Stimulated activated CD4-positive, alpha-beta T cell treated with anti-CD3 and anti-CD28 coated beads, TNF-alpha, amount 100 ng/mL, for 24 hours (primary cell): Measurements from ENCODE around the gene CLDN9.
"Not testable (repeated sequence)": the region's sequence is repeated elsewhere in the genome, so short reads cannot be mapped to it uniquely, and the experiment has no call there.

ENCODE experiments used
- DNase-seq, 3 experiments: peaks; one replicate each; pipeline ENCODE4 v3.0.0-alpha.2; 2020; ENCODE audit warnings: low read depth in 3 of 3

Gene CLDN9

GRCh38 chr16:3030222-3031212, 17.8 kb downstream of the CLDN9 start:
- DNase-seq, result no peak

GRCh38 chr16:3032624-3033023, 19.9 kb downstream of the CLDN9 start:
- no peak for DNase-seq

GRCh38 chr16:3035289-3035971, 22.7 kb downstream of the CLDN9 start:
- DNase-seq, result no peak

GRCh38 chr16:3035972-3036725, 23.4 kb downstream of the CLDN9 start:
- DNase-seq, result no peak

GRCh38 chr16:3036726-3037315, 24.1 kb downstream of the CLDN9 start, which contains the start of gene BICDL2:
BICDL2 (minus strand) TSS chr16:3036944; CDS start chr16:3035496, 1,448 bp downstream.
- no peak for DNase-seq

GRCh38 chr16:3038256-3038655, 25.5 kb downstream of the CLDN9 start:
- no peak for DNase-seq

- DNase-seq, result no peak
Measured at GRCh38 chr16:3038896-3039295, 26.2 kb downstream of the CLDN9 start.

GRCh38 chr16:3042376-3042775, 29.7 kb downstream of the CLDN9 start:
- no peak for DNase-seq

- no peak for DNase-seq
Measured at GRCh38 chr16:3044708-3045107, 32.0 kb downstream of the CLDN9 start.

- no peak for DNase-seq
Measured at GRCh38 chr16:3045758-3046640, 33.3 kb downstream of the CLDN9 start, which contains the start of gene MMP25. MMP25 (plus strand) TSS chr16:3046561; CDS start chr16:3046918, 357 bp downstream.

- no peak for DNase-seq
Measured at GRCh38 chr16:3046641-3047386, 34.1 kb downstream of the CLDN9 start.

- DNase-seq, result no peak
Measured at GRCh38 chr16:3047387-3047720, 34.6 kb downstream of the CLDN9 start.

- DNase-seq, result no peak
Measured at GRCh38 chr16:3049921-3050481, 37.3 kb downstream of the CLDN9 start.

- DNase-seq, result no peak
Measured at GRCh38 chr16:3050487-3050886, 37.8 kb downstream of the CLDN9 start.

- DNase-seq, result no peak
Measured at GRCh38 chr16:3051009-3051408, 38.3 kb downstream of the CLDN9 start.

GRCh38 chr16:3051494-3051893, 38.8 kb downstream of the CLDN9 start:
- DNase-seq, result no peak

- not testable (repeated sequence) for DNase-seq
Measured at GRCh38 chr16:3052571-3053329, 40.0 kb downstream of the CLDN9 start.

GRCh38 chr16:3053330-3053710, 40.6 kb downstream of the CLDN9 start:
- not testable (repeated sequence) for DNase-seq
